Measurements from ENCODE around the gene TMEM91. TPM values are rescaled to one million over a fixed set of nuclear protein-coding genes. Genes with fewer than 3 reads are reported as not detected.

Gene TMEM91
- total and polyA plus RNA-seq, 7 donors, result 0.88 to 3.1 (median 2.0) TPM

- no peaks in the 10 kb centered on the region for H3K36me3 ChIP-seq (ENCODE audit: insufficient read depth in 1 of 2, low read depth in 1 of 2)
- DNase-seq (no peak), ATAC-seq (no peak)
- H3K27me3 ChIP-seq (ENCODE audit: insufficient read depth in 3 of 3, low read length in 2 of 3), result no peaks in the 10 kb centered on the region
- intact Hi-C loops (cut with DNase I), result no loop called here
- H3K4me1 ChIP-seq, result no peaks in the 10 kb centered on the region
- H3K4me3 ChIP-seq, result no peak overlapping the region
- H3K27ac ChIP-seq, result no peak overlapping the region
- 64 to 84% (median 77%) methylated on average over 5 of the region's 5 CpGs for WGBS, 3 donors
- no peak for TF ChIP-seq CTCF (IDR thresholded peaks at IDR 0.05)
- no peaks in the 10 kb centered on the region for H3K9me3 ChIP-seq
These were observed 41.5 kb upstream of the TMEM91 start for GRCh38 chr19:41334793-41335192.

- no peaks in the 10 kb centered on the region for H3K27me3 ChIP-seq (ENCODE audit: insufficient read depth in 3 of 3, low read length in 2 of 3)
- no peak overlapping the region for H3K4me3 ChIP-seq
- H3K4me1 ChIP-seq, result no peaks in the 10 kb centered on the region
- DNase-seq, result no peak
- H3K27ac ChIP-seq, result no peak overlapping the region
- no peaks in the 10 kb centered on the region for H3K36me3 ChIP-seq (ENCODE audit: insufficient read depth in 1 of 2, low read depth in 1 of 2)
- intact Hi-C loops (cut with DNase I), result no loop called here
- no peak for ATAC-seq
- H3K9me3 ChIP-seq, result no peaks in the 10 kb centered on the region
- WGBS, 3 donors, result 91 to 92% (median 92%) methylated on average over 10 of the region's 10 CpGs
- TF ChIP-seq CTCF (IDR thresholded peaks at IDR 0.05), result no peak
These were observed 40.9 kb upstream of the TMEM91 start for GRCh38 chr19:41335467-41335866.

GRCh38 chr19:41339936-41340335 lies 36.4 kb upstream of the TMEM91 start:
- H3K36me3 ChIP-seq (ENCODE audit: insufficient read depth in 1 of 2, low read depth in 1 of 2), result peaks cover 0 to 3% of the 10 kb centered on the region in 2 donors

GRCh38 chr19:41341669-41342490 lies 34.5 kb upstream of the TMEM91 start:
- Histone ChIP-seq H3K4me1 (no peaks in the 10 kb centered on the region), H3K27ac (no peak overlapping the region), H3K9me3 (no peaks in the 10 kb centered on the region), H3K36me3 (ENCODE audit: insufficient read depth in 1 of 2, low read depth in 1 of 2) (peaks cover 0 to 6% of the 10 kb centered on the region in 2 donors), H3K4me3 (no peak overlapping the region), H3K27me3 (ENCODE audit: insufficient read depth in 3 of 3, low read length in 2 of 3) (no peaks in the 10 kb centered on the region)
- DNase-seq, result no peak
- ATAC-seq, result no peak
- intact Hi-C loops (cut with DNase I), result no loop called here
- 87 to 90% (median 88%) methylated on average over 20 of the region's 20 CpGs for WGBS, 3 donors
- TF ChIP-seq CTCF (IDR thresholded peaks at IDR 0.05), result no peak

More at GRCh38 chr19:41339936-41340335, 36.4 kb upstream of the TMEM91 start:
- Histone ChIP-seq H3K4me1 (no peaks in the 10 kb centered on the region), H3K27me3 (ENCODE audit: insufficient read depth in 3 of 3, low read length in 2 of 3) (no peaks in the 10 kb centered on the region), H3K9me3 (no peaks in the 10 kb centered on the region), H3K27ac (no peak overlapping the region), H3K4me3 (no peak overlapping the region)
- DNase-seq (no peak), ATAC-seq (no peak)
- intact Hi-C loops (cut with DNase I), result no loop called here
- WGBS, 3 donors, result 95 to 97% (median 97%) methylated on average over 5 of the region's 5 CpGs
- no peak for TF ChIP-seq CTCF (IDR thresholded peaks at IDR 0.05)
